Neural cell (in vitro differentiated cells): ENCODE results near the gene SHPK. TPM values are rescaled to one million over a fixed set of nuclear protein-coding genes. Genes with fewer than 3 reads are reported as not detected.

Experiments
- H2AFZ ChIP-seq: fragments of 200-600, 300-800 bp; sonication (generic), shearing (Covaris generic); 2 replicates; pipeline ENCODE4 v1.6.0; 2014; ENCODE audit warnings: low read depth, mild to moderate bottlenecking, antibody characterized with exemption, low read length, moderate library complexity
- H3F3A ChIP-seq: fragments of 200-600 bp; shearing (Covaris generic); 2 replicates; pipeline ENCODE4 v1.6.1; 2016; ENCODE audit warnings: mild to moderate bottlenecking, moderate library complexity, mixed read lengths, antibody characterized with exemption, low read length; ENCODE audit not compliant: insufficient read depth, poor library complexity, severe bottlenecking
- H3K27ac ChIP-seq: fragments of 200-600, 300-800 bp; sonication (generic), shearing (Covaris generic); 2 replicates; pipeline ENCODE4 v1.5.1; 2014; ENCODE audit warnings: mild to moderate bottlenecking, low read length, moderate library complexity
- H3K27me3 ChIP-seq: fragments of 300-800, 200-600 bp; sonication (generic), shearing (Covaris generic); 2 replicates; pipeline ENCODE4 v1.6.0; 2014; ENCODE audit warnings: mild to moderate bottlenecking, low read depth, low read length, moderate library complexity; ENCODE audit not compliant: insufficient read depth
- H3K36me3 ChIP-seq: fragments of 300-800, 200-600 bp; sonication (generic), shearing (Covaris generic); 2 replicates; pipeline ENCODE4 v1.5.1; 2014; ENCODE audit warnings: mild to moderate bottlenecking, antibody characterized with exemption, low read length, moderate library complexity; ENCODE audit not compliant: insufficient read depth
- H3K4me2 ChIP-seq: fragments of 300-800, 200-600 bp; sonication (generic), shearing (Covaris generic); 2 replicates; pipeline ENCODE4 v1.6.0; 2014; ENCODE audit warnings: mild to moderate bottlenecking, low read length
- H3K4me3 ChIP-seq: fragments of 300-800, 200-600 bp; sonication (generic), shearing (Covaris generic); 2 replicates; pipeline ENCODE4 v1.5.1; 2014; ENCODE audit warnings: mild to moderate bottlenecking, low read length, moderate library complexity
- H3K79me2 ChIP-seq: fragments of 200-600 bp; shearing (Covaris generic); replicated peaks from 2 replicates; pipeline ENCODE4 v1.6.0; 2014; ENCODE audit warnings: mild to moderate bottlenecking, low read length, moderate library complexity; ENCODE audit not compliant: insufficient read depth
- H3K9ac ChIP-seq: fragments of 300-800, 200-600 bp; sonication (generic), shearing (Covaris generic); 2 replicates; pipeline ENCODE4 v1.6.1; 2016; ENCODE audit warnings: mild to moderate bottlenecking, low read length, mixed read lengths
- H3K9me2 ChIP-seq: fragments of 200-600 bp; shearing (Covaris generic); 2 replicates; pipeline ENCODE4 v1.6.1; 2016; ENCODE audit warnings: mild to moderate bottlenecking, low read length, mixed read lengths; ENCODE audit not compliant: insufficient read depth
- H3K9me3 ChIP-seq: fragments of 200-600, 300-800 bp; sonication (generic), shearing (Covaris generic); 2 replicates; pipeline ENCODE4 v1.6.1; 2016; ENCODE audit warnings: mild to moderate bottlenecking, mixed run types, low read length, moderate library complexity, mixed read lengths
- H4K20me1 ChIP-seq: fragments of 200-600 bp; shearing (Covaris generic); 2 replicates; pipeline ENCODE4 v1.6.1; 2016; ENCODE audit warnings: mild to moderate bottlenecking, mixed run types; ENCODE audit not compliant: insufficient read depth
- EP300 ChIP-seq: fragments of 450-650 bp; conservative IDR thresholded peaks from 2 replicates; pipeline ENCODE4 v1.6.1; 2014; ENCODE audit warnings: antibody characterized with exemption, mild to moderate bottlenecking, moderate library complexity; ENCODE audit not compliant: poor library complexity, severe bottlenecking
- EZH2 ChIP-seq: fragments of 200-600, 300-800 bp; shearing (Covaris generic), sonication (generic); IDR thresholded peaks from 2 replicates; pipeline ENCODE4 v1.6.1; 2014; ENCODE audit warnings: antibody characterized with exemption, low read length, borderline replicate concordance, mild to moderate bottlenecking; ENCODE audit not compliant: insufficient read depth, poor library complexity, severe bottlenecking
- MXI1 ChIP-seq: fragments of 450-650 bp; conservative IDR thresholded peaks from 2 replicates; pipeline ENCODE4 v1.6.1; 2014; ENCODE audit warnings: antibody characterized with exemption, mild to moderate bottlenecking; ENCODE audit not compliant: poor library complexity, severe bottlenecking
- POLR2AphosphoS5 ChIP-seq: IDR thresholded peaks from 2 replicates; pipeline ENCODE4 v1.6.1; 2012
- RAD21 ChIP-seq: fragments of 450-650 bp; conservative IDR thresholded peaks from 2 replicates; pipeline ENCODE4 v1.6.1; 2014; ENCODE audit warnings: antibody characterized with exemption, mild to moderate bottlenecking, moderate library complexity
- SMC3 ChIP-seq: fragments of 450-650 bp; conservative IDR thresholded peaks from 2 replicates; pipeline ENCODE4 v1.6.1; 2014; ENCODE audit warnings: antibody characterized with exemption, mild to moderate bottlenecking, moderate library complexity; ENCODE audit not compliant: poor library complexity
- TAF1 ChIP-seq: IDR thresholded peaks from 2 replicates; pipeline ENCODE4 v1.6.1; 2012; ENCODE audit warnings: low read depth
- polyA plus RNA-seq: library from polyadenylated mRNA; depleted of rRNA; stranded (reverse); fragments of >200 nt; gene quantifications from 2 replicates; pipeline ENCODE4 v1.2.3, GENCODE V29; 2014
- TF ChIP-seq, protein P1 (sequence below): fragments of 450-650 bp; IDR thresholded peaks from 2 replicates; pipeline ENCODE4 v1.5.1; 2014; ENCODE audit warnings: antibody characterized with exemption, mild to moderate bottlenecking, moderate library complexity; ENCODE audit not compliant: poor library complexity, severe bottlenecking
- TF ChIP-seq, protein P2 (sequence below): IDR thresholded peaks from 2 replicates; pipeline ENCODE4 v1.6.1; 2012; ENCODE audit warnings: borderline replicate concordance

The SHPK gene
- polyA plus RNA-seq, 1 donor from 2014 or later: 14.3 TPM

DNA sequence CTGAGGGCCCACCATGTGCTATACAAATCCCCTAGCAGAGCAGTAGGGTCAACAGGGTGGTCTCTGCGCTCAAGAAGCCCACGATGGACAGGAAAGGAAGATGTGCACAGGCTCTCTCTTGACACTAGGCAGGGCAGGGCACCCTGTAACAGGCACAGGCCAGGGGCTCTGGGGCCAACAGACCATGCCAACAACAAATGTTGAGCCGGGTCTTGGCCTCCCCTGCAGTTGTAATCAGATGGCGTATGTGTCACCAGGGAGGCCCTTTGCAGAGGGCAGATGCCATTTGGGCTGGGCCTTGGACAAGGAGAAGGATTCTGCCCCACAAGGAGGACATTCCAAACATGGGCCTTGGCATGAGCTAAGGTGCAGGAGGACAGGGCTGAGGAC lies 32.2 kb downstream of the SHPK start:
- Histone ChIP-seq H3K36me3 (no peaks in the 10 kb centered on the region), H3K9ac (no peak overlapping the region), H4K20me1 (no peaks in the 10 kb centered on the region), H3K9me3 (no peaks in the 10 kb centered on the region), H3F3A (no peaks in the 10 kb centered on the region), H3K4me3 (no peak overlapping the region), H3K9me2 (no peaks in the 10 kb centered on the region), H2AFZ (no peak overlapping the region), H3K4me2 (no peak overlapping the region), H3K79me2 (no peaks in the 10 kb centered on the region), H3K27me3 (no peaks in the 10 kb centered on the region), H3K27ac (no peak overlapping the region)
- TF ChIP-seq EZH2: no peak
- TF ChIP-seq, protein P1, sequence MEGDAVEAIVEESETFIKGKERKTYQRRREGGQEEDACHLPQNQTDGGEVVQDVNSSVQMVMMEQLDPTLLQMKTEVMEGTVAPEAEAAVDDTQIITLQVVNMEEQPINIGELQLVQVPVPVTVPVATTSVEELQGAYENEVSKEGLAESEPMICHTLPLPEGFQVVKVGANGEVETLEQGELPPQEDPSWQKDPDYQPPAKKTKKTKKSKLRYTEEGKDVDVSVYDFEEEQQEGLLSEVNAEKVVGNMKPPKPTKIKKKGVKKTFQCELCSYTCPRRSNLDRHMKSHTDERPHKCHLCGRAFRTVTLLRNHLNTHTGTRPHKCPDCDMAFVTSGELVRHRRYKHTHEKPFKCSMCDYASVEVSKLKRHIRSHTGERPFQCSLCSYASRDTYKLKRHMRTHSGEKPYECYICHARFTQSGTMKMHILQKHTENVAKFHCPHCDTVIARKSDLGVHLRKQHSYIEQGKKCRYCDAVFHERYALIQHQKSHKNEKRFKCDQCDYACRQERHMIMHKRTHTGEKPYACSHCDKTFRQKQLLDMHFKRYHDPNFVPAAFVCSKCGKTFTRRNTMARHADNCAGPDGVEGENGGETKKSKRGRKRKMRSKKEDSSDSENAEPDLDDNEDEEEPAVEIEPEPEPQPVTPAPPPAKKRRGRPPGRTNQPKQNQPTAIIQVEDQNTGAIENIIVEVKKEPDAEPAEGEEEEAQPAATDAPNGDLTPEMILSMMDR: no peak
- no peak for TF ChIP-seq POLR2AphosphoS5
- TF ChIP-seq, protein P2, sequence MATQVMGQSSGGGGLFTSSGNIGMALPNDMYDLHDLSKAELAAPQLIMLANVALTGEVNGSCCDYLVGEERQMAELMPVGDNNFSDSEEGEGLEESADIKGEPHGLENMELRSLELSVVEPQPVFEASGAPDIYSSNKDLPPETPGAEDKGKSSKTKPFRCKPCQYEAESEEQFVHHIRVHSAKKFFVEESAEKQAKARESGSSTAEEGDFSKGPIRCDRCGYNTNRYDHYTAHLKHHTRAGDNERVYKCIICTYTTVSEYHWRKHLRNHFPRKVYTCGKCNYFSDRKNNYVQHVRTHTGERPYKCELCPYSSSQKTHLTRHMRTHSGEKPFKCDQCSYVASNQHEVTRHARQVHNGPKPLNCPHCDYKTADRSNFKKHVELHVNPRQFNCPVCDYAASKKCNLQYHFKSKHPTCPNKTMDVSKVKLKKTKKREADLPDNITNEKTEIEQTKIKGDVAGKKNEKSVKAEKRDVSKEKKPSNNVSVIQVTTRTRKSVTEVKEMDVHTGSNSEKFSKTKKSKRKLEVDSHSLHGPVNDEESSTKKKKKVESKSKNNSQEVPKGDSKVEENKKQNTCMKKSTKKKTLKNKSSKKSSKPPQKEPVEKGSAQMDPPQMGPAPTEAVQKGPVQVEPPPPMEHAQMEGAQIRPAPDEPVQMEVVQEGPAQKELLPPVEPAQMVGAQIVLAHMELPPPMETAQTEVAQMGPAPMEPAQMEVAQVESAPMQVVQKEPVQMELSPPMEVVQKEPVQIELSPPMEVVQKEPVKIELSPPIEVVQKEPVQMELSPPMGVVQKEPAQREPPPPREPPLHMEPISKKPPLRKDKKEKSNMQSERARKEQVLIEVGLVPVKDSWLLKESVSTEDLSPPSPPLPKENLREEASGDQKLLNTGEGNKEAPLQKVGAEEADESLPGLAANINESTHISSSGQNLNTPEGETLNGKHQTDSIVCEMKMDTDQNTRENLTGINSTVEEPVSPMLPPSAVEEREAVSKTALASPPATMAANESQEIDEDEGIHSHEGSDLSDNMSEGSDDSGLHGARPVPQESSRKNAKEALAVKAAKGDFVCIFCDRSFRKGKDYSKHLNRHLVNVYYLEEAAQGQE: no peak
- no peak for TF ChIP-seq EP300
- TF ChIP-seq SMC3: no peak
- TF ChIP-seq TAF1: no peak
- TF ChIP-seq MXI1: no peak
- no peak for TF ChIP-seq RAD21

DNA sequence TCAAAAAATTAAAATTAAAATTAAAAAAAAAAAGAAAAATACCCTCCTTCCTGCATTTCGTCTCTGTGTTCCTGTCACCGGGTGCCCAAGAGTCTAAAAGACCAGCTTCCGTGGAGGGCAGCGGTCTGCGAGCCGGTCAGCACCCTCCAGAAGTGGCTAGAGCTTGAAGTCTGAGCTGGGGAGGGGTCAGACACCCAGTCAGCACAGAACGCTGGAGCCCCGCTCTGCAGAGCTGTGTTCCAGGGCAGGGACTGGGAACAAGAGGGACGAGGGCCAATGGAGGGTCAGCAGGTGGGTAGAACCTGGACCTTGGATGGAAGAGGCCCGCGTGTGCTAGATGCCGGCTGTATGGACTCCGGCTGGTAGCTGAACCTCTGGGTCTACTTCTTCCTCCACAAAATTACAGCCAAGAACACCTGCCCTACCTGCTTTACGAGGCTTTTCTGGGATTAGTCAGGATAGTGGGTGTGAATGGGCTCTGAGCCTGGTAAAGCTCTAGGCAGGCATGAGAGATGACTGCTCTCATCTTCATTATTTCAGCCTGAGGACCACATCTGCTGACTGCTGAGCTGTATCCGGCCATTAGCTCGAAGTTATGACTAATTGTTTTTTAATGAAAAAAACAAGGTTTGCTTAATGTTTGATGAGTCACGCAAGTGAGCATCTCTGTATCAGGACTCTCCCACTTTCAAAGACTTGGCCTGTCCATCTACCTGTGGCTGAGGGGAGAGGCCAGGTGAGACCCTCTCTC lies 32.8 kb downstream of the SHPK start:
- Histone ChIP-seq H4K20me1 (no peaks in the 10 kb centered on the region), H3K27ac (no peak overlapping the region), H3K9ac (no peak overlapping the region), H3K9me3 (no peaks in the 10 kb centered on the region), H2AFZ (no peak overlapping the region), H3F3A (no peaks in the 10 kb centered on the region), H3K36me3 (no peaks in the 10 kb centered on the region), H3K79me2 (no peaks in the 10 kb centered on the region), H3K4me3 (no peak overlapping the region), H3K4me2 (no peak overlapping the region), H3K9me2 (no peaks in the 10 kb centered on the region), H3K27me3 (no peaks in the 10 kb centered on the region)
- TF ChIP-seq MXI1 (no peak), RAD21 (no peak), SMC3 (no peak), EP300 (no peak), EZH2 (no peak), POLR2AphosphoS5 (no peak), TAF1 (no peak)
- TF ChIP-seq, protein P1: no peak
- TF ChIP-seq, protein P2: no peak
